OCI-LY3 (cell line): Measurements from ENCODE around the gene NXN.

ENCODE experiments used
- H2AFZ ChIP-seq: fragments of 200-600, 300-600 bp; shearing (Covaris generic); 2 replicates; pipeline ENCODE4 v1.6.0; 2014; ENCODE audit warnings: antibody characterized with exemption, low read depth, low read length
- H3K27ac ChIP-seq: fragments of 200-600, 300-600 bp; sonication (generic); 2 replicates; pipeline ENCODE4 v1.5.1; 2014; ENCODE audit warnings: mild to moderate bottlenecking, low read length, moderate library complexity, mixed read lengths
- H3K27me3 ChIP-seq: fragments of 200-600, 300-600 bp; sonication (generic); 2 replicates; pipeline ENCODE4 v1.6.1; 2014; ENCODE audit warnings: low read depth, low read length, mixed read lengths
- H3K36me3 ChIP-seq: fragments of 200-600, 300-600 bp; sonication (generic); replicated peaks from 2 replicates; pipeline ENCODE3; 2014; ENCODE audit warnings: low read depth, low read length, mixed read lengths
- H3K4me1 ChIP-seq: fragments of 300-600, 200-600 bp; sonication (generic); 2 replicates; pipeline ENCODE4 v1.6.1; 2014; ENCODE audit warnings: low read length, mixed read lengths
- H3K4me2 ChIP-seq: fragments of 200-600, 300-600 bp; sonication (generic); 2 replicates; pipeline ENCODE4 v1.6.1; 2014; ENCODE audit warnings: low read length, mixed read lengths
- H3K4me3 ChIP-seq: fragments of 300-600, 200-600 bp; sonication (generic); 2 replicates; pipeline ENCODE4 v1.5.1; 2014; ENCODE audit warnings: antibody characterized with exemption, mild to moderate bottlenecking, low read length, moderate library complexity
- H3K79me2 ChIP-seq: fragments of 300-600, 200-600 bp; shearing (Covaris generic); 2 replicates; pipeline ENCODE4 v1.6.1; 2014; ENCODE audit warnings: mild to moderate bottlenecking, low read length, mixed read lengths
- H3K9ac ChIP-seq: fragments of 300-600, 200-600 bp; shearing (Covaris generic); 2 replicates; pipeline ENCODE4 v1.6.0; 2014; ENCODE audit warnings: mild to moderate bottlenecking, low read length, moderate library complexity
- H3K9me3 ChIP-seq: fragments of 200-600, 300-600 bp; shearing (Covaris generic); 2 replicates; pipeline ENCODE4 v1.6.1; 2014; ENCODE audit warnings: low read length, mixed read lengths; ENCODE audit not compliant: insufficient read depth
- H4K20me1 ChIP-seq: fragments of 200-600, 300-600 bp; sonication (generic); 2 replicates; pipeline ENCODE4 v1.6.1; 2016; ENCODE audit warnings: low read length, mixed read lengths; ENCODE audit not compliant: insufficient read depth
- CTCF ChIP-seq: fragments of 200-600, 300-600 bp; sonication (generic); IDR thresholded peaks from 2 replicates; pipeline ENCODE4 v1.5.1; 2014; ENCODE audit warnings: antibody characterized with exemption, low read length, low read depth
- EZH2phosphoT487 ChIP-seq: fragments of 200-600 bp; shearing (Covaris generic); IDR thresholded peaks from 2 replicates; pipeline ENCODE4 v1.6.1; 2018; ENCODE audit warnings: antibody characterized with exemption, mixed run types, low read depth

The NXN gene

GRCh38 chr17:800446-801242, 178.9 kb downstream of the NXN start:
- Histone ChIP-seq H3K4me1 (no peaks in the 10 kb centered on the region), H3K4me3 (no peak overlapping the region), H3K9ac (no peak overlapping the region), H3K27me3 (no peaks in the 10 kb centered on the region), H2AFZ (no peak overlapping the region), H3K9me3 (no peaks in the 10 kb centered on the region), H3K4me2 (no peak overlapping the region), H3K27ac (no peak overlapping the region), H3K79me2 (no peaks in the 10 kb centered on the region), H3K36me3 (no peaks in the 10 kb centered on the region), H4K20me1 (no peaks in the 10 kb centered on the region)
- TF ChIP-seq CTCF (no peak), EZH2phosphoT487 (no peak)

GRCh38 chr17:799261-799660, 180.3 kb downstream of the NXN start:
- H3K36me3 ChIP-seq = no peaks in the 10 kb centered on the region
- TF ChIP-seq EZH2phosphoT487 = no peak
- no peak for TF ChIP-seq CTCF
- H3K79me2 ChIP-seq = no peaks in the 10 kb centered on the region
- H3K9ac ChIP-seq = no peak overlapping the region
- H3K4me2 ChIP-seq = no peak overlapping the region
- H3K4me1 ChIP-seq = no peaks in the 10 kb centered on the region
- no peak overlapping the region for H2AFZ ChIP-seq
- no peak overlapping the region for H3K27ac ChIP-seq
- H3K9me3 ChIP-seq = no peaks in the 10 kb centered on the region
- no peaks in the 10 kb centered on the region for H4K20me1 ChIP-seq
- no peaks in the 10 kb centered on the region for H3K27me3 ChIP-seq
- H3K4me3 ChIP-seq = no peak overlapping the region

- TF ChIP-seq EZH2phosphoT487 (no peak), CTCF (no peak)
- no peak overlapping the region for H3K9ac ChIP-seq
- no peaks in the 10 kb centered on the region for H3K36me3 ChIP-seq
- H3K4me3 ChIP-seq = no peak overlapping the region
- H3K4me1 ChIP-seq = no peaks in the 10 kb centered on the region
- no peaks in the 10 kb centered on the region for H3K27me3 ChIP-seq
- no peak overlapping the region for H3K27ac ChIP-seq
- no peaks in the 10 kb centered on the region for H3K9me3 ChIP-seq
- no peak overlapping the region for H3K4me2 ChIP-seq
- no peaks in the 10 kb centered on the region for H4K20me1 ChIP-seq
- H2AFZ ChIP-seq = no peak overlapping the region
- no peaks in the 10 kb centered on the region for H3K79me2 ChIP-seq
Measured at GRCh38 chr17:798246-798645, 181.3 kb downstream of the NXN start.

- Histone ChIP-seq H3K79me2 (no peaks in the 10 kb centered on the region), H3K9me3 (no peaks in the 10 kb centered on the region), H3K27me3 (no peaks in the 10 kb centered on the region), H3K4me2 (no peak overlapping the region), H3K27ac (no peak overlapping the region), H3K9ac (no peak overlapping the region), H4K20me1 (no peaks in the 10 kb centered on the region), H3K4me1 (no peaks in the 10 kb centered on the region), H3K4me3 (no peak overlapping the region), H3K36me3 (no peaks in the 10 kb centered on the region), H2AFZ (no peak overlapping the region)
- TF ChIP-seq EZH2phosphoT487 (no peak), CTCF (no peak)
Measured at GRCh38 chr17:797236-797840, 182.2 kb downstream of the NXN start.
